Colonic mucosa (tissue), 4 donors: ENCODE results near the gene F2R. TPM values are rescaled to one million over a fixed set of nuclear protein-coding genes. Genes with fewer than 3 reads are reported as not detected.
A peak's percentile ranks its signal among the peaks of the same experiment; 100 is the strongest.

Source experiments
- DNase-seq: peaks from one replicate; pipeline ENCODE4 v3.0.0-alpha.2; 2020
- H3K27ac ChIP-seq: fragments of 200-600 bp; one replicate; pipeline ENCODE4 v1.8.0; 2021
- H3K27me3 ChIP-seq: fragments of 200-600 bp; one replicate; pipeline ENCODE4 v1.8.0; 2021
- H3K36me3 ChIP-seq: fragments of 200-600 bp; one replicate; pipeline ENCODE4 v1.8.0; 2021
- H3K4me1 ChIP-seq: fragments of 200-600 bp; one replicate; pipeline ENCODE4 v1.8.0; 2021; ENCODE audit warnings: mild to moderate bottlenecking
- H3K4me3 ChIP-seq: fragments of 200-600 bp; one replicate; pipeline ENCODE4 v1.8.0; 2021
- H3K9ac ChIP-seq, 2 donors: one replicate each; pipeline ENCODE4 v1.7.0; 2013; ENCODE audit warnings: control low read depth in 2 of 2, low read depth in 2 of 2, low read length in 2 of 2
- H3K9me3 ChIP-seq: fragments of 200-600 bp; one replicate; pipeline ENCODE4 v1.8.0; 2021
- intact Hi-C: fragments of 100-400 bp; cut with DNase I; formaldehyde crosslinking; loops from one replicate; pipeline ENCODE4 v1.14.1; 2022
- total RNA-seq, 2 donors: library from RNA; stranded (reverse); fragmentation: NEBNext Ultra II Directional in 1 of 2; extraction: Animal tissue kit (Norgen Biotek cat#: 25700) in 1 of 2; gene quantifications; one replicate each; pipeline ENCODE4 v1.2.1, GENCODE V29; 2021
- TF ChIP-seq, protein P1 (sequence below): fragments of 200-600 bp; IDR thresholded peaks from one replicate; pipeline ENCODE4 v1.8.0; 2022; ENCODE audit warnings: antibody characterized with exemption, mild to moderate bottlenecking
- donor health status: healthy.
- donor health status: DM: no; HTN: no; CAD: no.
- donor health status: DM: no; HTN: no; CAD: no.

F2R gene
- total RNA-seq, 2 donors from 2014 or later, result 3.6 to 8.1 TPM

DNA sequence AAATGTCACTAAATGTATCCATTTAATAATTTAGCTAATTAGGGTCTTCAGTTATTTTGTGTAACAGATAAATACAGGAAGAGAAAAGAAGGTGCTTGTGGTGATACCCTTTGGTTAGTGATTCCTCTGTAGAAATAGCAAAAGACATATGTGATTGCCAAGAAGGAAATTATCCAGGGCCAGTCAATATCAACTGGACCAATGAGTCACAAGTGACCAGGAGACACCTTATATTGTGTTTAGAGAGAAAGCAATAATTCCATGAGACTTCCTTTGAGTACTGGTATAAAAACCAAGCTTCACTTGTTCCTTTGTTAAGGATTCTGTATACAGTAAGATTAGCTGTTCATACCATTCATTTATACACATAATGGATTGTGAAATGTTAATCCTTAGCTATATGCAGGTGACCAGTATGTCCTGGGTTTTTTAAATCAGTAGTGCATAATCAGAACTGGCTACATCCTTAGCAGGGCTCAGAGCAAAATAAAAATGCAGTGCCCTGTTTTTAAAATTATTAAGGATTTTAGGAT, 11.7 kb upstream of the F2R start:
- Histone ChIP-seq H3K27me3 (no peaks in the 10 kb centered on the region), H3K36me3 (no peaks in the 10 kb centered on the region), H3K4me3 (no peak overlapping the region), H3K9me3 (no peaks in the 10 kb centered on the region), H3K27ac (no peak overlapping the region), H3K4me1 (no peaks in the 10 kb centered on the region), H3K9ac (no peak overlapping the region)
- intact Hi-C loops, result no loop called here
- DNase-seq, result no peak
- TF ChIP-seq, protein P1, sequence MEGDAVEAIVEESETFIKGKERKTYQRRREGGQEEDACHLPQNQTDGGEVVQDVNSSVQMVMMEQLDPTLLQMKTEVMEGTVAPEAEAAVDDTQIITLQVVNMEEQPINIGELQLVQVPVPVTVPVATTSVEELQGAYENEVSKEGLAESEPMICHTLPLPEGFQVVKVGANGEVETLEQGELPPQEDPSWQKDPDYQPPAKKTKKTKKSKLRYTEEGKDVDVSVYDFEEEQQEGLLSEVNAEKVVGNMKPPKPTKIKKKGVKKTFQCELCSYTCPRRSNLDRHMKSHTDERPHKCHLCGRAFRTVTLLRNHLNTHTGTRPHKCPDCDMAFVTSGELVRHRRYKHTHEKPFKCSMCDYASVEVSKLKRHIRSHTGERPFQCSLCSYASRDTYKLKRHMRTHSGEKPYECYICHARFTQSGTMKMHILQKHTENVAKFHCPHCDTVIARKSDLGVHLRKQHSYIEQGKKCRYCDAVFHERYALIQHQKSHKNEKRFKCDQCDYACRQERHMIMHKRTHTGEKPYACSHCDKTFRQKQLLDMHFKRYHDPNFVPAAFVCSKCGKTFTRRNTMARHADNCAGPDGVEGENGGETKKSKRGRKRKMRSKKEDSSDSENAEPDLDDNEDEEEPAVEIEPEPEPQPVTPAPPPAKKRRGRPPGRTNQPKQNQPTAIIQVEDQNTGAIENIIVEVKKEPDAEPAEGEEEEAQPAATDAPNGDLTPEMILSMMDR, result no peak

DNA sequence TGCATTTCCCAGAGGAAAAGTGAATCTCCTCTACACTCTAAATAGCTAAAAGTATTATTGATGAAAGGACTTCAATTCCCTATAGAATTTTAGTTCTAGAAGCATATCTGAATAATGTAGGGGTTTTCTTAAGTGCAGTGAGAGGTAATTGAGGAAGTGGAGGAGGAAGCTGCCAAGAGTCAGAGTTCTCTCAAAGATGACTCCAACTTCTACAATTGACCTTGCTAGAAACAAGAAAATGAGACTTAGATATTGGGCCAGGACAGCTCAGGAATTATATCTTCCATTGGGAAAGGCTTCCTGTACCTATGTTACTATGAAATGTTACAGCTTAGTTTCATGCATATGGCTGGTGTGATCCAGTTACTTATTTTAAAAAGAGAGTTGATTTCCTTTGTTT, 10.4 kb upstream of the F2R start:
- H3K9ac ChIP-seq, result no peak overlapping the region
- DNase-seq, result no peak

DNA sequence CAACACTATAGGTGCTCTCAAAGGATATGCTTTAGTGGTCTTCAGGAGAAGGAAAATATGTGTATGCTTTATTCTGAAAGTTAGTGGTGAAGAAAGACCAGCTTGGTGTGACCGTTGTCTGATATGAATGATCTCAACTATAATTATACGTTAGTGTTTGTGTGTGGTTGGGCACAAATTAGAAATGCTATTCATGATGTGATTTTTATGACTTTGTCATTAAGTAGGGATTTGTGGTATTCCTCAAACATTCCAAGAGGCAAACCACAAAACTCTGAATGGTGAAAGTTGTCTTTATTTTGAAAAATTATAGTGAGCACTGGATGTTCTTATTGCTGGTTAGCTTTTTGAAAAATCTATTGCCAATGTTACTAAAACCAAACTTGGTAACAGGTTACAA, 6.2 kb upstream of the F2R start:
- Histone ChIP-seq H3K4me3 (no peak overlapping the region), H3K27me3 (peaks cover 1% of the 10 kb centered on the region), H3K9me3 (no peaks in the 10 kb centered on the region), H3K36me3 (no peaks in the 10 kb centered on the region), H3K27ac (no peak overlapping the region), H3K4me1 (no peaks in the 10 kb centered on the region), H3K9ac (no peak overlapping the region)
- DNase-seq, result no peak
- intact Hi-C loops, result no loop called here
- TF ChIP-seq, protein P1, result no peak

More for the DNA sequence above, 10.4 kb upstream of the F2R start:
- no peak overlapping the region for H3K4me3 ChIP-seq
- intact Hi-C loops, result no loop called here
- H3K36me3 ChIP-seq, result no peaks in the 10 kb centered on the region
- no peaks in the 10 kb centered on the region for H3K9me3 ChIP-seq
- no peak overlapping the region for H3K27ac ChIP-seq
- TF ChIP-seq, protein P1, result no peak
- H3K4me1 ChIP-seq, result no peaks in the 10 kb centered on the region
- H3K27me3 ChIP-seq, result no peaks in the 10 kb centered on the region

DNA sequence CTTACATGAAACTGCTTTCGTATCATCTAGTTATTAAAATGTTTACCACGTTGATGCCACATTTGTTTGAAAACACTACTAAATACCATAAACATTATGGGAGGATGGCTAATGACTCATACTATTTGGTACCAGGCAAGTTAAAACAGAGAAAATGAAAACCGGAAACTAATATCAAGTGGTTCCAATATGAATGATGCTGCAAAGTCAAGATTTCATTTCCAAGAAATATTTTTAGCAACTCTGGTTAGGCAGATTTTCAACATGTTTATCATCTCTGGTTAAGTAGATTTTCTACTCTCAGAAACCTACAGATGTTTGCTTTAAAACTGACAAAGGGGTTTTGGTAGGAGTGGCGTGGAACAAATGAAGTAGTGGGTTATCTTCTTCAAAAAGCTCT, 4.9 kb upstream of the F2R start:
- TF ChIP-seq, protein P1, result no peak
- no peak for DNase-seq
- no peak overlapping the region for H3K27ac ChIP-seq
- H3K4me3 ChIP-seq, result no peak overlapping the region
- intact Hi-C loops, result no loop called here
- peaks cover 5% of the 10 kb centered on the region for H3K27me3 ChIP-seq
- no peaks in the 10 kb centered on the region for H3K9me3 ChIP-seq
- no peak overlapping the region for H3K9ac ChIP-seq
- H3K36me3 ChIP-seq, result no peaks in the 10 kb centered on the region
- H3K4me1 ChIP-seq, result no peaks in the 10 kb centered on the region

DNA sequence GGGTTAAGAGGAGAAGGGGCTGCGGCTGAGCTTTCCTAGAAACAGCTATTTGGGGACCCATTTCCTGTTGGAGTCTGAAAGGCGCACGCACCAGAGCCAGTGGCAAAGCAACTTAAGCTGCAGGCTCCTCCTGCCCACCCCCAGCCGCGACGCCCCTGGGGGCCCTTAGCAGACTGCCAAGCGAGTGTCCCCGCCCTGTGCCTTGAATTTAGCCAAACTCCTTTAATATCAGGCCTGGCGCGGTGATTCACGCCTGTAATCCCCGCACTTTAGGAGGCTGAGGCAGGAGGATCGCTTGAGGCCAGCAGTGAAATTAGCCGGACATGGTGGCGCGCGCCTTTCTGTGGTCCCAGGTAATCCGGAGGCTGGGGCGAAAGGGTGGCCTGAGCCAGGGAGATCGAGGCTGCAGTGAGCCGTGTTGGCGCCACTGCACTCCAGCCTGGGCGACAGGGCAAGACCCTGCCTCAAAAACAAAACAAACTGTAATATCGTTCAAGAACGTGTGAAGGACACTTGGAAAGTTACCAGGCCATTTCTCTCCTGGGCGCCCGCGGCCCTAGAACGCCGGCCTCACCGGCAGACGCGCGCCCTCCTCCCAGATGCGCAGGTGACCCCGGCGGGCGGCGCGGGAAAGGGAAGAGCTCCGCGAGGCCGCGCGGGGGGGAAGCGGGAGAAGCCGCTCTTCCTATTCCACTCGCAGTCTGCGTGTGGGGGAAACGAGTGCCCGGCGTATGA, 1.0 kb upstream of the F2R start:
- no peaks in the 10 kb centered on the region for H3K9me3 ChIP-seq
- no peaks in the 10 kb centered on the region for H3K4me1 ChIP-seq
- peaks cover 5% of the 10 kb centered on the region for H3K27me3 ChIP-seq
- peak overlapping the region; percentile 80 for H3K4me3 ChIP-seq
- peak overlapping the region; percentile 51 to 81 for H3K9ac ChIP-seq
- no peaks in the 10 kb centered on the region for H3K36me3 ChIP-seq
- intact Hi-C loops, result loop anchor here (5.0 kb wide), 1 partner anchor 57 kb away; no protein-coding TSS in a partner anchor
- TF ChIP-seq, protein P1, result no peak
- peak; percentile 29 for DNase-seq
- H3K27ac ChIP-seq, result no peak overlapping the region
